Measurements from ENCODE around the gene TBC1D22A.

Gene TBC1D22A

GRCh38 chr22:47164514-47165337 is 402.3 kb downstream of the TBC1D22A start:
- H3K27ac ChIP-seq (ENCODE audit: low read depth, low read length) = no peak overlapping the region

GRCh38 chr22:47165338-47166032 is 403.0 kb downstream of the TBC1D22A start:
- WGBS (ENCODE audit: extremely low coverage, insufficient coverage, low lambda C conversion rate) = no CpG with 5 or more reads among the region's 25 CpGs
- H2BK120ac ChIP-seq (ENCODE audit: low read depth, low read length) = no peak overlapping the region
- H4K8ac ChIP-seq (ENCODE audit: low read depth, low read length) = no peak overlapping the region
- no peak overlapping the region for H3K4me2 ChIP-seq (ENCODE audit: low read length)
- no peak overlapping the region for H2AK5ac ChIP-seq (ENCODE audit: low read length)
- no peak overlapping the region for H3K4me3 ChIP-seq (ENCODE audit: low read length)
- DNase-seq = no peak
- no peaks in the 10 kb centered on the region for H3K79me2 ChIP-seq (ENCODE audit: control insufficient read depth, insufficient read depth, low read length)
- H3K27ac ChIP-seq (ENCODE audit: low read depth, low read length) = no peak overlapping the region
- H3K79me1 ChIP-seq (ENCODE audit: low read length) = no peaks in the 10 kb centered on the region
- no peaks in the 10 kb centered on the region for H3K27me3 ChIP-seq (ENCODE audit: insufficient read depth, low read length, poor library complexity)
- H2BK15ac ChIP-seq (replicated peaks; ENCODE audit: low read depth) = no peak overlapping the region
- H3K4me1 ChIP-seq (ENCODE audit: control insufficient read depth, low read depth, low read length) = no peaks in the 10 kb centered on the region
- no peaks in the 10 kb centered on the region for H3K36me3 ChIP-seq (ENCODE audit: control insufficient read depth, insufficient read depth, low read length)
- H4K5ac ChIP-seq (ENCODE audit: low read length) = no peak overlapping the region
- H3K18ac ChIP-seq (ENCODE audit: low read length) = no peak overlapping the region
- H3K56ac ChIP-seq (ENCODE audit: low read length) = no peak overlapping the region
- no peak overlapping the region for H3K4ac ChIP-seq (ENCODE audit: low read depth, low read length)
- no peak overlapping the region for H3K23ac ChIP-seq (ENCODE audit: low read length)
- H3K9ac ChIP-seq (ENCODE audit: low read length) = no peak overlapping the region
- no peak overlapping the region for H2BK5ac ChIP-seq (ENCODE audit: low read length)

More at GRCh38 chr22:47164514-47165337, 402.3 kb downstream of the TBC1D22A start:
- no peaks in the 10 kb centered on the region for H3K79me1 ChIP-seq (ENCODE audit: low read length)
- H2AK5ac ChIP-seq (ENCODE audit: low read length) = no peak overlapping the region
- no peak overlapping the region for H4K5ac ChIP-seq (ENCODE audit: low read length)
- H3K4me3 ChIP-seq (ENCODE audit: low read length) = no peak overlapping the region
- no peak overlapping the region for H2BK15ac ChIP-seq (replicated peaks; ENCODE audit: low read depth)
- no peak overlapping the region for H3K9ac ChIP-seq (ENCODE audit: low read length)
- DNase-seq = no peak
- no peaks in the 10 kb centered on the region for H3K36me3 ChIP-seq (ENCODE audit: control insufficient read depth, insufficient read depth, low read length)
- H3K4me1 ChIP-seq (ENCODE audit: control insufficient read depth, low read depth, low read length) = no peaks in the 10 kb centered on the region
- no peak overlapping the region for H3K4ac ChIP-seq (ENCODE audit: low read depth, low read length)
- no peak overlapping the region for H2BK120ac ChIP-seq (ENCODE audit: low read depth, low read length)
- no CpG with 5 or more reads among the region's 28 CpGs for WGBS (ENCODE audit: extremely low coverage, insufficient coverage, low lambda C conversion rate)
- H3K79me2 ChIP-seq (ENCODE audit: control insufficient read depth, insufficient read depth, low read length) = no peaks in the 10 kb centered on the region
- no peak overlapping the region for H2BK5ac ChIP-seq (ENCODE audit: low read length)
- no peak overlapping the region for H3K18ac ChIP-seq (ENCODE audit: low read length)
- no peak overlapping the region for H3K4me2 ChIP-seq (ENCODE audit: low read length)
- no peak overlapping the region for H4K8ac ChIP-seq (ENCODE audit: low read depth, low read length)
- peak overlapping the region; percentile 80 for H3K23ac ChIP-seq (ENCODE audit: low read length)
- H3K56ac ChIP-seq (ENCODE audit: low read length) = peak overlapping the region; percentile 15
- no peaks in the 10 kb centered on the region for H3K27me3 ChIP-seq (ENCODE audit: insufficient read depth, low read length, poor library complexity)

DNA sequence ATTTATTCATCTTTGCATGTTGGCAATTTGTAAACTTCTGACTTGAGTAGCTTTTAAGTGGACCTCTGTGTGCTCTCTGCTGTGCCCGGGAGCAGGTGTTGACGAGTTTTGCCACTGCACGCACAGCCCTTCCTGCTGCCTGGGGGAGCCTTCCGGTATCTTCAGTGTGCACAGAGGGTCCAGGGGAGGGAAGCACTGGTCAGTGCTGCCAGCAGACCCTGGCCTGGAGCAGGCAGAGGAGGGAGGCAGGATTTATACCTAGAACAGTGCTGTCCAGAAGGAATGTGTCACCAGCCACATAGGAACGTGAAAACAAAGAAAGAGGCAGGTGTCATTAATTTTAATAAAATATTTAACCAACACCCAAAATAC is 403.6 kb downstream of the TBC1D22A start:
- DNase-seq = no peak

GRCh38 chr22:47166446-47167016 is 404.1 kb downstream of the TBC1D22A start:
- H3K27me3 ChIP-seq (ENCODE audit: insufficient read depth, low read length, poor library complexity) = no peaks in the 10 kb centered on the region
- no peak overlapping the region for H2BK15ac ChIP-seq (replicated peaks; ENCODE audit: low read depth)
- H3K23ac ChIP-seq (ENCODE audit: low read length) = no peak overlapping the region
- H2AK5ac ChIP-seq (ENCODE audit: low read length) = no peak overlapping the region
- H3K18ac ChIP-seq (ENCODE audit: low read length) = no peak overlapping the region
- H3K4ac ChIP-seq (ENCODE audit: low read depth, low read length) = no peak overlapping the region
- H3K4me3 ChIP-seq (ENCODE audit: low read length) = no peak overlapping the region
- H4K5ac ChIP-seq (ENCODE audit: low read length) = no peak overlapping the region
- H3K79me2 ChIP-seq (ENCODE audit: control insufficient read depth, insufficient read depth, low read length) = no peaks in the 10 kb centered on the region
- no peak overlapping the region for H2BK120ac ChIP-seq (ENCODE audit: low read depth, low read length)
- no peaks in the 10 kb centered on the region for H3K36me3 ChIP-seq (ENCODE audit: control insufficient read depth, insufficient read depth, low read length)
- H4K8ac ChIP-seq (ENCODE audit: low read depth, low read length) = no peak overlapping the region
- no peak overlapping the region for H3K56ac ChIP-seq (ENCODE audit: low read length)
- no peak overlapping the region for H3K4me2 ChIP-seq (ENCODE audit: low read length)
- no peaks in the 10 kb centered on the region for H3K79me1 ChIP-seq (ENCODE audit: low read length)
- WGBS (ENCODE audit: extremely low coverage, insufficient coverage, low lambda C conversion rate) = no CpG with 5 or more reads among the region's 10 CpGs
- no peak overlapping the region for H2BK5ac ChIP-seq (ENCODE audit: low read length)
- no peak overlapping the region for H3K27ac ChIP-seq (ENCODE audit: low read depth, low read length)
- no peak for DNase-seq
- no peaks in the 10 kb centered on the region for H3K4me1 ChIP-seq (ENCODE audit: control insufficient read depth, low read depth, low read length)
- no peak overlapping the region for H3K9ac ChIP-seq (ENCODE audit: low read length)

More for the DNA sequence above, 403.6 kb downstream of the TBC1D22A start:
- Histone ChIP-seq H3K4ac (ENCODE audit: low read depth, low read length) (no peak overlapping the region), H3K4me3 (ENCODE audit: low read length) (no peak overlapping the region), H4K8ac (ENCODE audit: low read depth, low read length) (no peak overlapping the region), H2AK5ac (ENCODE audit: low read length) (no peak overlapping the region), H3K23ac (ENCODE audit: low read length) (no peak overlapping the region), H2BK120ac (ENCODE audit: low read depth, low read length) (no peak overlapping the region), H3K79me1 (ENCODE audit: low read length) (no peaks in the 10 kb centered on the region), H3K18ac (ENCODE audit: low read length) (no peak overlapping the region), H3K4me1 (ENCODE audit: control insufficient read depth, low read depth, low read length) (no peaks in the 10 kb centered on the region), H3K56ac (ENCODE audit: low read length) (no peak overlapping the region), H2BK5ac (ENCODE audit: low read length) (no peak overlapping the region), H3K27me3 (ENCODE audit: insufficient read depth, low read length, poor library complexity) (no peaks in the 10 kb centered on the region), H3K36me3 (ENCODE audit: control insufficient read depth, insufficient read depth, low read length) (no peaks in the 10 kb centered on the region), H3K9ac (ENCODE audit: low read length) (no peak overlapping the region), H4K5ac (ENCODE audit: low read length) (no peak overlapping the region), H3K4me2 (ENCODE audit: low read length) (no peak overlapping the region), H3K79me2 (ENCODE audit: control insufficient read depth, insufficient read depth, low read length) (no peaks in the 10 kb centered on the region), H3K27ac (ENCODE audit: low read depth, low read length) (no peak overlapping the region), H2BK15ac (replicated peaks; ENCODE audit: low read depth) (no peak overlapping the region)
- WGBS (ENCODE audit: extremely low coverage, insufficient coverage, low lambda C conversion rate) = no CpG with 5 or more reads among the region's 5 CpGs

- no peaks in the 10 kb centered on the region for H3K79me1 ChIP-seq (ENCODE audit: low read length)
- H2BK5ac ChIP-seq (ENCODE audit: low read length) = no peak overlapping the region
- no peak overlapping the region for H4K5ac ChIP-seq (ENCODE audit: low read length)
- H3K4me3 ChIP-seq (ENCODE audit: low read length) = no peak overlapping the region
- no peaks in the 10 kb centered on the region for H3K4me1 ChIP-seq (ENCODE audit: control insufficient read depth, low read depth, low read length)
- no peak for DNase-seq
- H2AK5ac ChIP-seq (ENCODE audit: low read length) = no peak overlapping the region
- H3K4me2 ChIP-seq (ENCODE audit: low read length) = no peak overlapping the region
- H4K8ac ChIP-seq (ENCODE audit: low read depth, low read length) = no peak overlapping the region
- H3K79me2 ChIP-seq (ENCODE audit: control insufficient read depth, insufficient read depth, low read length) = no peaks in the 10 kb centered on the region
- no CpG with 5 or more reads among the region's 10 CpGs for WGBS (ENCODE audit: extremely low coverage, insufficient coverage, low lambda C conversion rate)
- no peak overlapping the region for H3K18ac ChIP-seq (ENCODE audit: low read length)
- no peak overlapping the region for H2BK120ac ChIP-seq (ENCODE audit: low read depth, low read length)
- H3K9ac ChIP-seq (ENCODE audit: low read length) = no peak overlapping the region
- H3K23ac ChIP-seq (ENCODE audit: low read length) = no peak overlapping the region
- no peak overlapping the region for H3K27ac ChIP-seq (ENCODE audit: low read depth, low read length)
- H2BK15ac ChIP-seq (replicated peaks; ENCODE audit: low read depth) = no peak overlapping the region
- no peak overlapping the region for H3K4ac ChIP-seq (ENCODE audit: low read depth, low read length)
- no peaks in the 10 kb centered on the region for H3K27me3 ChIP-seq (ENCODE audit: insufficient read depth, low read length, poor library complexity)
- H3K36me3 ChIP-seq (ENCODE audit: control insufficient read depth, insufficient read depth, low read length) = no peaks in the 10 kb centered on the region
- H3K56ac ChIP-seq (ENCODE audit: low read length) = no peak overlapping the region
Measured at GRCh38 chr22:47167056-47167455, 404.6 kb downstream of the TBC1D22A start.

Measured in mesendoderm (in vitro differentiated cells).